Stimulated activated CD8-positive, alpha-beta memory T cell treated with anti-CD3 and anti-CD28 coated beads, Interleukin-2, amount 100 ng/mL, for 48 hours (primary cell): ENCODE results near the gene PIP4P1.
"Not testable (repeated sequence)": the region's sequence is repeated elsewhere in the genome, so short reads cannot be mapped to it uniquely, and the experiment has no call there.

Experiments used
- DNase-seq, 2 donors: peaks; one replicate each; pipeline ENCODE4 v3.0.0-alpha.2; 2020; ENCODE audit warnings: low read depth in 2 of 2

Gene PIP4P1

GRCh38 chr14:20461225-20462141 lies at the start of gene PIP4P1:
TSS of gene PIP4P1 (minus strand) at chr14:20461434. CDS start at chr14:20461325, 109 bp downstream.
- peak; percentile 95 to 96 for DNase-seq

GRCh38 chr14:20508367-20508766 lies 47.1 kb upstream of the PIP4P1 start:
- DNase-seq: no peak

- DNase-seq: not testable (repeated sequence)
Measured at GRCh38 chr14:20507537-20507936, 46.3 kb upstream of the PIP4P1 start.

DNA sequence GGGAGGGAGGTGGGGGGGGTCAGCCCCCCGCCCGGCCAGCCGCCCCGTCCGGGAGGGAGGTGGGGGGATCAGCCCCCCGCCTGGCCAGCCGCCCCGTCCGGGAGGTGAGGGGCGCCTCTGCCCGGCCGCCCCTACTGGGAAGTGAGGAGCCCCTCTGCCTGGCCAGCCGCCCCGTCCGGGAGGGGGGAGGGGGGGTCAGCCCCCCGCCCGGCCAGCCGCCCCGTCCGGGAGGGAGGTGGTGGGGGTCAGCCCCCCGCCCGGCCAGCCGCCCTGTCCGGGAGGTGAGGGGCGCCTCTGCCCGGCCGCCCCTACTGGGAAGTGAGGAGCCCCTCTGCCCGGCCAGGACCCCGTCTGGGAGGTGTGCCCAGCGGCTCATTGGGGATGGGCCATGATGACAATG lies 45.5 kb upstream of the PIP4P1 start:
- not testable (repeated sequence) for DNase-seq

GRCh38 chr14:20506276-20506675 lies 45.0 kb upstream of the PIP4P1 start:
- DNase-seq: not testable (repeated sequence)

GRCh38 chr14:20503898-20504297 lies 42.7 kb upstream of the PIP4P1 start:
- no peak for DNase-seq

DNA sequence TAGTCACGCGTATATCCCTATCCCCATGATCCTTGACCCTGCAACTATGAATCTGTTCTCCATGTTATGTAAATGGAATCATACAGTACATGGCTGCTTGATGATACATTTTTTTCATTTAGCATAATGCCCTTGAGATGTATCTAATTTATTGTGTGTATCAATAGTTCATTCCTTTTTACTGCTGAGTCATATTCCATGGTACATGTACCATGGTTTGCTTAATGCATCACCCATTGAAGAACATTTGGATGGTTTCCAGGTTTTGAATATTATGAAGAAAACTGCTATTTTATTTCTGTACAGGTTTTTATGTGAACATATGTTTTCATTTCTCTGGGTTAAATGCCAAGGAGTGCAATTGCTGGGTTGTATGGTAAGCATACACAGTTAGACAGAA lies 40.1 kb upstream of the PIP4P1 start:
- no peak for DNase-seq

DNA sequence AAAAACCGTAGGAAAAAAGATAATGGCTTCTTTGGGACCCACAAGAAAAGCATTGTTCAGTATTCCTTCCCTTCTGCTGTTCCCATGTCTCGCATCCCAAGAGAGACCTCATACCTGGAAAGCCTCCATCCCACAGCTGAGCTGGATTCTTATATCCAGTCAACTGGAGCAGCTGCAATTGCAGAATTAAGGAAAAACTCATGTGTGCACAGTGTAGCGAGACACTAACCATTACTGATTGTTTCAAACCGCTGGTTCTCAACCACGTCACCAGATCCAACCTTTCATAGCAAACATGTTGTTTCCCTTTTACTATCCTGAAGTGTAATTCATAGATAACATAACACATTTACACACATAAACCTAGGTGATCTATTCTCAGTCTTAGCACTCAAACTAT lies 38.6 kb upstream of the PIP4P1 start:
- DNase-seq: no peak

- no peak for DNase-seq
Measured at GRCh38 chr14:20499108-20499507, 37.9 kb upstream of the PIP4P1 start.

- DNase-seq: no peak
Measured at GRCh38 chr14:20498622-20499021, 37.4 kb upstream of the PIP4P1 start.

GRCh38 chr14:20494935-20495766 lies 33.9 kb upstream of the PIP4P1 start:
- no peak for DNase-seq

- no peak for DNase-seq
Measured at GRCh38 chr14:20493634-20494033, 32.4 kb upstream of the PIP4P1 start.

- DNase-seq: no peak
Measured at GRCh38 chr14:20492486-20492885, 31.3 kb upstream of the PIP4P1 start.

GRCh38 chr14:20490563-20490962 lies 29.3 kb upstream of the PIP4P1 start:
- DNase-seq: no peak

DNA sequence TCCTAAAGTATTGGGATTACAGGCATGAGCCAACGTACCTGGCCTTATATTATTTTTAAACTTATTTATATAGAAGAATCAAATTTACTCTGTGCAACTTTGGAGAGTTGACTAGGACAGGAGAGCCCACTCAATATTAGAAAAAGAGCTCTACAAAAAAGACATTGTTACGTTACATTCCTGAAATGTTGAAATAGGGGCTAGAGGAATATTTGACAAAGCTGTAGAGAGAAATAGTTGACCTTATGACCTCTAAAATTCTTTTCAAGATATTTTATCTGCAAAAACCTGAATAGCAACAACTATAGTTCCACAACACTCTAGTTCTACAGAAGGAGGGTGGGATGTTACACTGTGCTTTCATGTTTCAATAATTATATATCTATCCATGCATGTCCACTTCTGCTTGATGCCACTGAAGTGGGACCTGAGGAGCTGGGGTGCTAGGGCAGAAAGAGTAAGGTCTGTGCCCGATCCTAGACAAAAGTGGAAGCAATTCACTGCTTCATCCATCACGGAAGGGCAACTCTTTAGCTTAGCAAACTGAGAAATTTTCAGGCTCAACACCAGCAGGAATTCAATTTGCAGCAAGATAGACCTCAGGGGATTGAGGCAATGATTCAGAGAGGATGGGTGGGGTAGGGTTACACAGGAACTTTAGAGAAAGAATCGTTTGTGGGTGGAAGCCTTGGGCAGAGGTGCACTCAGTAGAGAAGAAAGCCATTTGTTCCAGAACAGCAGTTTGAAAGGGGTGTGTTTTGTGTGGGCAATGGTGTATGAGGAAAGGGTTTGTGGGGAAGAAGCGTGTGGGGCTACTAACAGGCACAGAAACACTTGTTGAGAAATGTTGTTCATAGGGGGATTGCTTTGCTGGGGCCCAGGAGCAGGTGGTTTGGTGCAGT lies 28.1 kb upstream of the PIP4P1 start:
- no peak for DNase-seq

DNA sequence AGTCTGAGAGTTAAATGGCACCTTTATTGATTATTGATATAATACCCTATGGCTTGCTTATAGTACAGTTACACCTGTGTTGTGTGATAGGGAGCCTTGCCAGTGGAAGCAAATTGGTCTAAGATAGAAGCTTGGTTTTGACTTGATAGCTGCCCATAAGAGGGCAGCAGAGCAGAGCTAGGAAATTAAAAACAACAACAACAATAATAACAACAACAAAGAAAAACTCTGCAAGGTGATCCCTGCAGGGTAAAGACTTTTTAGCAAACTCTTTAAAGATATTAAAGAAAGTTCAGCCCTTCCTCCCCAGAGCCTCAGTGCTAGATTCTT lies 26.1 kb upstream of the PIP4P1 start:
- no peak for DNase-seq

GRCh38 chr14:20486684-20487395 lies 25.6 kb upstream of the PIP4P1 start:
- no peak for DNase-seq

GRCh38 chr14:20485900-20486299 lies 24.7 kb upstream of the PIP4P1 start:
- DNase-seq: no peak

- no peak for DNase-seq
Measured at GRCh38 chr14:20482382-20482781, 21.1 kb upstream of the PIP4P1 start.

DNA sequence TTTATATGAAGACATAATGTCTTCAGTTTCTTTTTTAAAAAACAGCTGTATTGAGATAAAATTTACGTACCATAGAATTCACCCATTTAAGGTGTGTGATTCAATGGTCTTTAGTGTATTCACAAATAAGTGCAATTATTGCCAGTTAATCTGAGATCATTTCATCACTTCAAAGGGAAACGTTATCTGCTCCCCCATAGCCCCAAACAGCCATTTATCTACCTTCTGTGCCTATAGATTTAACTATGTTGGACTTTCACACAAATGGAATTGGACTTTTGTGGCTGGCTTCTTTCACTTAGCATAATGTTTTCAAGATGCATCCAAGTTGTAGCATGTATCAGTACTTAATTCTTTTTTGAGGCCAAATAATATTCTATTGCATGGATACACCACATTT lies 17.7 kb upstream of the PIP4P1 start:
- no peak for DNase-seq

DNA sequence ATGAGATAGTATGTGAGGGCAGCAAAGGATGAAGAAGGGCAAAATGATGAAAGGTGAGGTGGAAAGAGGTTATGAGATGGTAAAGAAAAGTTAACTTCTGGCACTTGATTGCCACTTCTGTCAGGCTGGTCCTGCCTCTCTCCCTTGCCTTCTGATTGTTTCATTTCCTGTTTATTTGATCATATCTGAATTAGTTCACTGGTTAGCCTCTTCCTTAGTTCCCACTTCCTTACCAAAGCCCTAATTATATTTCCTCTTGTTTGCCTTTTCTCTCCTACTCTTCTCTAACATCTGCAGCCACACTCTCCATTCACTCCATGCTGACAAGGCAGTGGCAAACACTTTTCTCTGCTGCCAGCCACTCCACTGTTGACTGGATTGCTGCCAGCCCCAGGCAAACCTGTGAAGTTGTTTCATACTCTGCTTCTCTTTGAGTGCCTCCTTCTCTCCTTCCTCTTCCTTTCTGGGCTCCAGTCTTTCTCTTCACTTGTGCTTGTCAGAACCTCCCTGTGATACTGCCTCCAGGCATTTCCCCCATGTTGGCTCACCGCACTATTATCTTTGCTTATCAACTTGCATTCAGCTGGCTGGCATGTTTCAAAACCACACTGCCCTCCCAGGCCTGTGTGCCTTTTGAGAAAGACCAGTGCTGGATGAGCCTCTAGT lies 16.1 kb upstream of the PIP4P1 start:
- DNase-seq: no peak
